GM12878 (cell line): ENCODE results near the gene RFPL1. TPM values are rescaled to one million over a fixed set of nuclear protein-coding genes. Genes with fewer than 3 reads are reported as not detected.

Experiments
- ATAC-seq: fragments of 200-7000 bp; cut with Tn5 transposase; 3 replicates; pipeline ENCODE4 v1.9.1; 2020; ENCODE audit warnings: mild to moderate bottlenecking, moderate library complexity
- BruUV-seq: library from RNA; stranded (reverse); fragments of 400-500 nt; replicated peaks from 2 replicates; lab custom pipeline; 2021; lab: Mats Ljungman, UMichigan
- CTCF ChIA-PET: fragments of 300-600 bp; sonication (Branson Sonifier 250); formaldehyde crosslinking; extraction: SDS; loops from one replicate; lab custom pipeline; 2021; ENCODE audit warnings: inconsistent platforms; lab: Yijun Ruan, JAX
- POLR2A ChIA-PET: fragments of 350-600 bp; formaldehyde crosslinking; extraction: SDS; loops from one replicate; lab custom pipeline; 2021; ENCODE audit warnings: inconsistent platforms; lab: Charles Lee
- RAD21 ChIA-PET: fragments of 300-600 bp; sonication (Branson Sonifier 250); formaldehyde crosslinking; loops from one replicate; lab custom pipeline; 2023; ENCODE audit warnings: antibody characterized with exemption; ENCODE audit not compliant: unreplicated experiment; lab: Charles Lee
- SMC1A ChIA-PET: fragments of 300-600 bp; sonication (Branson Sonifier 250); formaldehyde crosslinking; loops from one replicate; lab custom pipeline; 2023; ENCODE audit not compliant: unreplicated experiment, uncharacterized antibody; lab: Charles Lee
- DNase-seq: peaks from one replicate; pipeline ENCODE4 v3.0.0-alpha.2; 2011; ENCODE audit warnings: low read depth, low spot score
- FAIRE-seq: peaks from 3 replicates; lab custom pipeline; 2011; peaks lifted over from hg19 to GRCh38; lab: Jason Lieb, UNC
- H2AFZ ChIP-seq: 2 replicates; pipeline ENCODE4 v1.6.0; 2011; ENCODE audit warnings: low read depth, low read length, control low read depth; ENCODE audit not compliant: control insufficient read depth
- H3K27ac ChIP-seq: 2 replicates; pipeline ENCODE4 v1.5.1; 2011; ENCODE audit warnings: control low read depth; ENCODE audit not compliant: control insufficient read depth, insufficient read depth
- H3K27me3 ChIP-seq, 2 experiments: replicated peaks in 1 of 2; 2 replicates each; pipeline versions ENCODE4 v1.6.0 to v1.6.1; 2011; ENCODE audit warnings: low read length in 1 of 2; ENCODE audit not compliant: control insufficient read depth in 2 of 2, insufficient read depth in 2 of 2
- H3K36me3 ChIP-seq, 2 experiments: 2 replicates each; pipeline ENCODE4 v1.5.1; 2011; ENCODE audit warnings: low read length in 1 of 2; ENCODE audit not compliant: control insufficient read depth in 2 of 2, insufficient read depth in 2 of 2
- H3K4me1 ChIP-seq: 2 replicates; pipeline ENCODE4 v1.6.1; 2011; ENCODE audit warnings: mild to moderate bottlenecking, low read length, moderate library complexity, mixed read lengths; ENCODE audit not compliant: control insufficient read depth, insufficient read depth
- H3K4me2 ChIP-seq: 2 replicates; pipeline ENCODE4 v1.6.0; 2011; ENCODE audit warnings: control low read depth; ENCODE audit not compliant: control insufficient read depth, insufficient read depth
- H3K4me3 ChIP-seq: fragments of 200-600 bp; sonication (generic); 2 replicates; pipeline ENCODE4 v1.5.1; 2016
- H3K79me2 ChIP-seq: 2 replicates; pipeline ENCODE4 v1.6.0; 2011; ENCODE audit warnings: low read length; ENCODE audit not compliant: control insufficient read depth, insufficient read depth
- H3K9ac ChIP-seq: 2 replicates; pipeline ENCODE4 v1.8.0; 2011; ENCODE audit warnings: low read length, control low read depth, mixed read lengths; ENCODE audit not compliant: control insufficient read depth, insufficient read depth
- H3K9me3 ChIP-seq: replicated peaks from 3 replicates; pipeline ENCODE4 v1.5.1; 2011; ENCODE audit warnings: mild to moderate bottlenecking, low read length; ENCODE audit not compliant: control insufficient read depth, insufficient read depth
- H4K20me1 ChIP-seq: 2 replicates; pipeline ENCODE4 v1.6.0; 2011; ENCODE audit not compliant: control insufficient read depth, insufficient read depth
- DPF2 ChIP-seq: fragments of 450-650 bp; IDR thresholded peaks from 2 replicates; pipeline ENCODE4 v1.6.1; 2017; ENCODE audit warnings: mild to moderate bottlenecking
- EGR1 ChIP-seq, 2 experiments: IDR thresholded peaks; 1 replicate in 1 of 2; 2 replicates in 1 of 2; pipeline ENCODE4 v1.6.1; 2011 to 2012; ENCODE audit warnings: low read depth in 2 of 2, low read length in 2 of 2, borderline replicate concordance in 1 of 2, mild to moderate bottlenecking in 1 of 2, moderate library complexity in 1 of 2
- HDAC6 ChIP-seq: fragments of 200-600 bp; sonication (generic); IDR thresholded peaks from one replicate; pipeline ENCODE4 v1.8.0; 2017; ENCODE audit warnings: antibody characterized with exemption; ENCODE audit not compliant: unreplicated experiment
- HDGF ChIP-seq: fragments of 450-650 bp; IDR thresholded peaks from 2 replicates; pipeline ENCODE4 v1.6.1; 2016; ENCODE audit warnings: antibody characterized with exemption
- MEF2B ChIP-seq: fragments of 450-650 bp; IDR thresholded peaks from 2 replicates; pipeline ENCODE4 v1.6.1; 2018; ENCODE audit warnings: mild to moderate bottlenecking, moderate library complexity; ENCODE audit not compliant: partially characterized antibody, poor library complexity, severe bottlenecking
- SMARCA5 ChIP-seq: fragments of 450-650 bp; IDR thresholded peaks from 2 replicates; pipeline ENCODE4 v1.6.1; 2017; ENCODE audit warnings: mild to moderate bottlenecking
- SPI1 ChIP-seq: IDR thresholded peaks from 2 replicates; pipeline ENCODE4 v1.6.1; 2011; ENCODE audit warnings: low read depth, mild to moderate bottlenecking, low read length, moderate library complexity, borderline replicate concordance; ENCODE audit not compliant: insufficient read depth
- ZNF384 ChIP-seq: IDR thresholded peaks from 2 replicates; pipeline ENCODE4 v1.6.1; 2012; ENCODE audit warnings: low read depth, mild to moderate bottlenecking, low read length, improper control_type of control experiment, borderline replicate concordance
- WGBS: methylation state at CpG from one replicate; pipeline ENCODE4 v1.1.6; 2016; ENCODE audit warnings: low lambda C conversion rate; ENCODE audit not compliant: insufficient replicate concordance, insufficient coverage; ENCODE audit errors: missing lambda C conversion rate; 5-methylcytosine and 5-hydroxymethylcytosine counted together
- in situ Hi-C: fragments of 300-500 bp; cut with MboI; formaldehyde crosslinking; loops from 9 replicates; pipeline ENCODE4 v1.14.3; 2018; ENCODE audit warnings: mixed read lengths
- intact Hi-C: fragments of 100-400 bp; cut with micrococcal nuclease; formaldehyde crosslinking; loops from one replicate; pipeline ENCODE4 v1.14.2; 2022; ENCODE audit not compliant: unreplicated experiment
- polyA plus RNA-seq, 11 experiments: library from polyadenylated mRNA; depleted of rRNA in 4 of 11; unstranded in 6 of 11; stranded (reverse) in 5 of 11; fragments of >200 nt; fragmentation: Nextera tagmentation in 4 of 11; fragmentation: Illumina TruSeq in 1 of 11; extraction: Ambion mirVana in 4 of 11; extraction: Trizol in 1 of 11; gene quantifications; 1 replicate in 1 of 11; 2 replicates in 10 of 11; pipeline versions ENCODE4 v1.2.1 to v1.2.3, GENCODE V29; 2011 to 2016; ENCODE audit warnings: inconsistent platforms in 2 of 11, missing spikeins in 2 of 11, low read depth in 1 of 11
- total RNA-seq, 4 experiments: library from RNA; depleted of rRNA in 3 of 4; stranded (reverse); fragments of >200 nt in 3 of 4; fragmentation: Illumina TruSeq in 1 of 4; extraction: Trizol in 1 of 4; gene quantifications; 2 replicates each; pipeline versions ENCODE4 v1.2.1 to v1.2.3, GENCODE V29; 2013 to 2021
- TF ChIP-seq, protein P1 (sequence below): fragments of 450-650 bp; formaldehyde crosslinking; IDR thresholded peaks from 2 replicates; pipeline ENCODE4 v1.5.0; 2022; ENCODE audit warnings: mild to moderate bottlenecking, missing genetic modification characterization
- TF ChIP-seq, protein P2 (sequence below): fragments of 450-650 bp; IDR thresholded peaks from 2 replicates; pipeline ENCODE4 v1.6.1; 2018; ENCODE audit warnings: borderline replicate concordance, mild to moderate bottlenecking; ENCODE audit not compliant: partially characterized antibody
- TF ChIP-seq, protein P3 (sequence below): fragments of 450-650 bp; IDR thresholded peaks from 2 replicates; pipeline ENCODE4 v1.6.1; 2018; ENCODE audit warnings: mild to moderate bottlenecking, low read depth, moderate library complexity; ENCODE audit not compliant: partially characterized antibody

RFPL1 gene
- total and polyA plus RNA-seq, 10 of the 15 experiments (the other 5 are each of a cell fraction or from before 2014, with no cell fraction given) = 0.13 TPM; not detected in 9

DNA sequence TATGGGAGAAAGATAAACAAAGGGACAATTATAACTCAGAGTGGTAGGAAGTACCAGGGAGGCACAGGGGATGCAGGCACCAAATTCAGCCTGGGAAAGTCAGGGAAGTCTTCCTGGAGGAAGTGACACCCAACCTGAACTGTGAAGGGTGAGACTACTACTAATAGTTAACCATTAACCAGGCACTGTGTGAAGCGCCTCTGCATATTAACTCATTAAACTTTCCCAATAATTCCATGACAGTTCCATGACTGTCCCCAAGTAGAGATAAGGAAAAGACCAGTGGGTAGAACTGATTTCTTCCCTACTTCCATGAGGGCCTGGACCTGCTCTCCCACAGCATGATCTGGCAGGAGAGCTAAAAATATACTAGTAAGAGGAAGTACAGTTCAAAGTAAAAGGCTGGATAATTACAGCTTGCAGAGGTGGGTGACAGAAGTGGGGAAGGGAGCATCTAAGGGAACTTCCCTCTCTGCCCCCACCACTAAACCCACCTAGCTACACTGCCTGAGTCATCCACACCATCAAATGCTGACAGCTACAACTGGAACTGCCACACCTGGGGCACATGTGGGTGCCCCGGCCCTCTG, 45.3 kb upstream of the RFPL1 start:
- RAD21 ChIA-PET = interaction anchor here (1.3 to 1.7 kb wide), 2 partner anchors 10 to 18 kb away, joined by 3 to 5 read pairs; no protein-coding TSS in a partner anchor
- POLR2A ChIA-PET = interaction anchor here (0.6 to 1.1 kb wide), 3 partner anchors 112 to 320 kb away, joined by 3 to 5 read pairs (median 3); partner anchors contain the start of gene KREMEN1
- CTCF ChIA-PET = interaction anchor here (0.9 to 2.1 kb wide), 7 partner anchors 18 to 365 kb away, joined by 3 to 16 read pairs (median 4); no protein-coding TSS in a partner anchor
- TF ChIP-seq, protein P1, sequence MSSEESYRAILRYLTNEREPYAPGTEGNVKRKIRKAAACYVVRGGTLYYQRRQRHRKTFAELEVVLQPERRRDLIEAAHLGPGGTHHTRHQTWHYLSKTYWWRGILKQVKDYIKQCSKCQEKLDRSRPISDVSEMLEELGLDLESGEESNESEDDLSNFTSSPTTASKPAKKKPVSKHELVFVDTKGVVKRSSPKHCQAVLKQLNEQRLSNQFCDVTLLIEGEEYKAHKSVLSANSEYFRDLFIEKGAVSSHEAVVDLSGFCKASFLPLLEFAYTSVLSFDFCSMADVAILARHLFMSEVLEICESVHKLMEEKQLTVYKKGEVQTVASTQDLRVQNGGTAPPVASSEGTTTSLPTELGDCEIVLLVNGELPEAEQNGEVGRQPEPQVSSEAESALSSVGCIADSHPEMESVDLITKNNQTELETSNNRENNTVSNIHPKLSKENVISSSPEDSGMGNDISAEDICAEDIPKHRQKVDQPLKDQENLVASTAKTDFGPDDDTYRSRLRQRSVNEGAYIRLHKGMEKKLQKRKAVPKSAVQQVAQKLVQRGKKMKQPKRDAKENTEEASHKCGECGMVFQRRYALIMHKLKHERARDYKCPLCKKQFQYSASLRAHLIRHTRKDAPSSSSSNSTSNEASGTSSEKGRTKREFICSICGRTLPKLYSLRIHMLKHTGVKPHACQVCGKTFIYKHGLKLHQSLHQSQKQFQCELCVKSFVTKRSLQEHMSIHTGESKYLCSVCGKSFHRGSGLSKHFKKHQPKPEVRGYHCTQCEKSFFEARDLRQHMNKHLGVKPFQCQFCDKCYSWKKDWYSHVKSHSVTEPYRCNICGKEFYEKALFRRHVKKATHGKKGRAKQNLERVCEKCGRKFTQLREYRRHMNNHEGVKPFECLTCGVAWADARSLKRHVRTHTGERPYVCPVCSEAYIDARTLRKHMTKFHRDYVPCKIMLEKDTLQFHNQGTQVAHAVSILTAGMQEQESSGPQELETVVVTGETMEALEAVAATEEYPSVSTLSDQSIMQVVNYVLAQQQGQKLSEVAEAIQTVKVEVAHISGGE (CRISPR knock-in tag) = no peak
- TF ChIP-seq HDAC6 (no peak), EGR1 (IDR thresholded peaks at IDR 0.05; ENCODE audit: borderline replicate concordance in 1 of 2, low read depth in 2 of 2, low read length in 2 of 2) (no peak), SMARCA5 (peak; percentile 51; the same call in 1 of the 2 replicates), DPF2 (peak; percentile 38; the same call in 1 of the 2 replicates), HDGF (no peak), MEF2B (peak; percentile 32), SPI1 (no peak), ZNF384 (no peak)
- TF ChIP-seq, protein P2, sequence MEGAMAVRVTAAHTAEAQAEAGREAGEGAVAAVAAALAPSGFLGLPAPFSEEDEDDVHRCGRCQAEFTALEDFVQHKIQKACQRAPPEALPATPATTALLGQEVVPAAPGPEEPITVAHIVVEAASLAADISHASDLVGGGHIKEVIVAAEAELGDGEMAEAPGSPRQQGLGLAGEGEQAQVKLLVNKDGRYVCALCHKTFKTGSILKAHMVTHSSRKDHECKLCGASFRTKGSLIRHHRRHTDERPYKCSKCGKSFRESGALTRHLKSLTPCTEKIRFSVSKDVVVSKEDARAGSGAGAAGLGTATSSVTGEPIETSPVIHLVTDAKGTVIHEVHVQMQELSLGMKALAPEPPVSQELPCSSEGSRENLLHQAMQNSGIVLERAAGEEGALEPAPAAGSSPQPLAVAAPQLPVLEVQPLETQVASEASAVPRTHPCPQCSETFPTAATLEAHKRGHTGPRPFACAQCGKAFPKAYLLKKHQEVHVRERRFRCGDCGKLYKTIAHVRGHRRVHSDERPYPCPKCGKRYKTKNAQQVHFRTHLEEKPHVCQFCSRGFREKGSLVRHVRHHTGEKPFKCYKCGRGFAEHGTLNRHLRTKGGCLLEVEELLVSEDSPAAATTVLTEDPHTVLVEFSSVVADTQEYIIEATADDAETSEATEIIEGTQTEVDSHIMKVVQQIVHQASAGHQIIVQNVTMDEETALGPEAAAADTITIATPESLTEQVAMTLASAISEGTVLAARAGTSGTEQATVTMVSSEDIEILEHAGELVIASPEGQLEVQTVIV = no peak
- TF ChIP-seq, protein P3, sequence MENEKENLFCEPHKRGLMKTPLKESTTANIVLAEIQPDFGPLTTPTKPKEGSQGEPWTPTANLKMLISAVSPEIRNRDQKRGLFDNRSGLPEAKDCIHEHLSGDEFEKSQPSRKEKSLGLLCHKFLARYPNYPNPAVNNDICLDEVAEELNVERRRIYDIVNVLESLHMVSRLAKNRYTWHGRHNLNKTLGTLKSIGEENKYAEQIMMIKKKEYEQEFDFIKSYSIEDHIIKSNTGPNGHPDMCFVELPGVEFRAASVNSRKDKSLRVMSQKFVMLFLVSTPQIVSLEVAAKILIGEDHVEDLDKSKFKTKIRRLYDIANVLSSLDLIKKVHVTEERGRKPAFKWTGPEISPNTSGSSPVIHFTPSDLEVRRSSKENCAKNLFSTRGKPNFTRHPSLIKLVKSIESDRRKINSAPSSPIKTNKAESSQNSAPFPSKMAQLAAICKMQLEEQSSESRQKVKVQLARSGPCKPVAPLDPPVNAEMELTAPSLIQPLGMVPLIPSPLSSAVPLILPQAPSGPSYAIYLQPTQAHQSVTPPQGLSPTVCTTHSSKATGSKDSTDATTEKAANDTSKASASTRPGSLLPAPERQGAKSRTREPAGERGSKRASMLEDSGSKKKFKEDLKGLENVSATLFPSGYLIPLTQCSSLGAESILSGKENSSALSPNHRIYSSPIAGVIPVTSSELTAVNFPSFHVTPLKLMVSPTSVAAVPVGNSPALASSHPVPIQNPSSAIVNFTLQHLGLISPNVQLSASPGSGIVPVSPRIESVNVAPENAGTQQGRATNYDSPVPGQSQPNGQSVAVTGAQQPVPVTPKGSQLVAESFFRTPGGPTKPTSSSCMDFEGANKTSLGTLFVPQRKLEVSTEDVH = no peak

More for the DNA sequence above, 45.3 kb upstream of the RFPL1 start:
- SMC1A ChIA-PET = interaction anchor here (0.8 to 1.0 kb wide), 2 partner anchors 21 to 696 kb away, joined by 3 read pairs; no protein-coding TSS in a partner anchor
- peaks cover 6% of the 10 kb centered on the region for H3K79me2 ChIP-seq
- 0 out of 2 replicates have a peak overlapping the region, but pooled peaks have one; percentile 7 for H2AFZ ChIP-seq
- FAIRE-seq = no peak
- no peak overlapping the region for H3K4me3 ChIP-seq
- H3K9me3 ChIP-seq = no peaks in the 10 kb centered on the region
- no peak overlapping the region for H3K4me2 ChIP-seq
- H3K36me3 ChIP-seq = no peaks in the 10 kb centered on the region
- peaks cover 15% of the 10 kb centered on the region for H3K4me1 ChIP-seq
- no peak overlapping the region for H3K27ac ChIP-seq
- no peaks in the 10 kb centered on the region for H3K27me3 ChIP-seq
- peak; percentile 36 for ATAC-seq
- 18% methylated on average over 2 of the region's 2 CpGs for WGBS
- in situ Hi-C loops = loop anchor here (10.0 kb wide), 1 partner anchor 692 kb away; the partner anchor contains the start of gene HORMAD2
- no peaks in the 10 kb centered on the region for H4K20me1 ChIP-seq
- no TSS peak for BruUV-seq
- intact Hi-C loops = no loop called here
- H3K9ac ChIP-seq = no peak overlapping the region
- no peak for DNase-seq
